Body of pancreas (tissue), 4 donors: ENCODE data around the gene KNCN. TPM values are rescaled to one million over a fixed set of nuclear protein-coding genes. Genes with fewer than 3 reads are reported as not detected.

Experiments
- ATAC-seq: fragments of 150-250 bp; one replicate; pipeline ENCODE4 v1.9.1; 2016
- DNase-seq, 4 donors: peaks; one replicate each; pipeline ENCODE4 v3.0.0-alpha.2; 2019
- H3K27ac ChIP-seq, 4 donors: fragments of 200-600 bp; sonication (generic); 1 replicate in 3 of 4; 2 replicates in 1 of 4; pipeline versions ENCODE4 v1.5.1 to v1.6.1; 2016 to 2019; ENCODE audit warnings: mild to moderate bottlenecking in 1 of 4, mixed read lengths in 1 of 4, moderate library complexity in 1 of 4
- H3K27me3 ChIP-seq, 2 donors: fragments of 200-600 bp; sonication (generic); one replicate each; pipeline ENCODE4 v1.6.0; 2016; ENCODE audit warnings: mild to moderate bottlenecking in 1 of 2
- H3K36me3 ChIP-seq, 2 donors: fragments of 200-600 bp; sonication (generic); replicated peaks in 1 of 2; 2 replicates each; pipeline ENCODE4 v1.5.1; 2016; ENCODE audit warnings: low read depth in 2 of 2; ENCODE audit not compliant: insufficient read depth in 1 of 2
- H3K4me1 ChIP-seq: fragments of 200-600 bp; sonication (generic); one replicate; pipeline ENCODE4 v1.6.0; 2016
- H3K4me3 ChIP-seq, 2 donors: fragments of 200-600 bp; sonication (generic); 1 replicate in 1 of 2; 2 replicates in 1 of 2; pipeline ENCODE4 v1.5.1; 2016 to 2019
- H3K9me3 ChIP-seq, 3 donors: fragments of 200-600 bp; sonication (generic); 1 replicate in 2 of 3; 2 replicates in 1 of 3; pipeline ENCODE4 v1.5.1; 2016
- POLR2A ChIP-seq, 3 donors: fragments of 450-650 bp; IDR thresholded peaks; one replicate each; pipeline ENCODE4 v1.6.1; 2016; ENCODE audit warnings: antibody characterized with exemption in 3 of 3, mild to moderate bottlenecking in 2 of 3
- WGBS, 2 donors: methylation state at CpG; one replicate each; pipeline ENCODE4 v1.1.5; 2017; 5-methylcytosine and 5-hydroxymethylcytosine counted together
- intact Hi-C: fragments of 100-400 bp; cut with DNase I; formaldehyde crosslinking; loops from one replicate; pipeline ENCODE4 v1.15.1; 2023
- total RNA-seq, 2 donors: library from RNA; depleted of rRNA; stranded (reverse); fragments of >200 nt; gene quantifications; one replicate each; pipeline ENCODE4 v1.1.0, GENCODE V29; 2016
- TF ChIP-seq, protein P1 (sequence below), 7 experiments: fragments of 450-650 bp in 4 of 7; fragments of 200-600 bp in 3 of 7; sonication (generic) in 3 of 7; IDR thresholded peaks; one replicate each; pipeline ENCODE4 v1.5.1; 2016 to 2019; ENCODE audit warnings: antibody characterized with exemption in 7 of 7

The KNCN gene
- total RNA-seq, 2 donors from 2014 or later = not detected

DNA sequence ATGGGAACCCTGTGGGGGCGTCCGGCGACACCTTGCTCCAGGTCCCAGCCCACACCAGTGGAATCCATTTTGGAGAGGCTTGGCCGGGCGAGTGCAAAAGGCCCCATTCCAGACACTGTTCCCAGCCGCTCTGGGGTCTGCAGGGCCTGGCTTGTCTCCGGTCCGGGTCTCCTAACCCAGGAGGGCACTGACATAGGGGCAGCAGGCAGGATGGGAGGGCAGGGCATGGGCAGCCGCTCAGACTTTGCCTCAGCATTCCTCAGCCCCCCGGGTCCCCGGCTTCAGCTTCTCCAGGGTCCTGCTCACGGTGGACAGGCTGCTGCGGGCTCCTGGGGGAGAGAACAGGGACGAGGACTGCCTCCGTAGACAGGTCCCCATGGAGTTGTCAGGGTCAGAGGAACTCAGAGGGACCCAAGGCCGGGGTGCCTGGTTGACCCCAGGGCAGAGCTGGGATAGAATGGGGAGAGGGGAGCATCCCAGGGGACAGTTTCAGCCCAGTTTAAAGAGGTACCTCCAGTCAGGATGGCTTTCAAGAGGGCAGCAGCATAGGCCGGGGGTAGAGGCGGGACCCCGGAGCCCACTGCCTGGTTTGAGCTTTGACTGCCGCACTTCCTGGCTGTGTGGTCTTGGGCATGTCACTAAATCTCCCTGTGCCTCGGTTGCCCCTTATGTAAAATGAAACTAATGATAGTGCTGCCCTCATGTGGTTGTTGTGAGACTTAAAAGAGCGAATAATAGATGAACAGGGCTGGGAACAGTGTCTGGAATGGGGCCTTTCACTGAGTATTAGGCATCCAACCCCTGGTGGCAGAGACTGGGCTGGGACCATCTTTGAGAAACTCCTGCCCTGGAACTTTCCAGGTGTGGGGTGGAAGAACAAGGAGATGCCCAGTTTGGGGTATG lies 3.7 kb downstream of the KNCN start:
- H3K4me1 ChIP-seq = no peaks in the 10 kb centered on the region
- WGBS, 2 donors = 63 to 66% methylated on average over 17 to 20 of the region's 22 CpGs
- intact Hi-C loops = no loop called here
- no peak overlapping the region for H3K4me3 ChIP-seq
- peak; percentile 57 for ATAC-seq
- no peak for TF ChIP-seq POLR2A (IDR thresholded peaks at IDR 0.05)
- TF ChIP-seq, protein P1, sequence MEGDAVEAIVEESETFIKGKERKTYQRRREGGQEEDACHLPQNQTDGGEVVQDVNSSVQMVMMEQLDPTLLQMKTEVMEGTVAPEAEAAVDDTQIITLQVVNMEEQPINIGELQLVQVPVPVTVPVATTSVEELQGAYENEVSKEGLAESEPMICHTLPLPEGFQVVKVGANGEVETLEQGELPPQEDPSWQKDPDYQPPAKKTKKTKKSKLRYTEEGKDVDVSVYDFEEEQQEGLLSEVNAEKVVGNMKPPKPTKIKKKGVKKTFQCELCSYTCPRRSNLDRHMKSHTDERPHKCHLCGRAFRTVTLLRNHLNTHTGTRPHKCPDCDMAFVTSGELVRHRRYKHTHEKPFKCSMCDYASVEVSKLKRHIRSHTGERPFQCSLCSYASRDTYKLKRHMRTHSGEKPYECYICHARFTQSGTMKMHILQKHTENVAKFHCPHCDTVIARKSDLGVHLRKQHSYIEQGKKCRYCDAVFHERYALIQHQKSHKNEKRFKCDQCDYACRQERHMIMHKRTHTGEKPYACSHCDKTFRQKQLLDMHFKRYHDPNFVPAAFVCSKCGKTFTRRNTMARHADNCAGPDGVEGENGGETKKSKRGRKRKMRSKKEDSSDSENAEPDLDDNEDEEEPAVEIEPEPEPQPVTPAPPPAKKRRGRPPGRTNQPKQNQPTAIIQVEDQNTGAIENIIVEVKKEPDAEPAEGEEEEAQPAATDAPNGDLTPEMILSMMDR (IDR thresholded peaks at IDR 0.05) = peak; percentile 20 to 54 (median 41)
- no peaks in the 10 kb centered on the region for H3K9me3 ChIP-seq
- H3K36me3 ChIP-seq = no peaks in the 10 kb centered on the region
- H3K27ac ChIP-seq = no peak overlapping the region
- no peaks in the 10 kb centered on the region for H3K27me3 ChIP-seq
- peak in 1 of 4 donors; percentile 29 for DNase-seq

DNA sequence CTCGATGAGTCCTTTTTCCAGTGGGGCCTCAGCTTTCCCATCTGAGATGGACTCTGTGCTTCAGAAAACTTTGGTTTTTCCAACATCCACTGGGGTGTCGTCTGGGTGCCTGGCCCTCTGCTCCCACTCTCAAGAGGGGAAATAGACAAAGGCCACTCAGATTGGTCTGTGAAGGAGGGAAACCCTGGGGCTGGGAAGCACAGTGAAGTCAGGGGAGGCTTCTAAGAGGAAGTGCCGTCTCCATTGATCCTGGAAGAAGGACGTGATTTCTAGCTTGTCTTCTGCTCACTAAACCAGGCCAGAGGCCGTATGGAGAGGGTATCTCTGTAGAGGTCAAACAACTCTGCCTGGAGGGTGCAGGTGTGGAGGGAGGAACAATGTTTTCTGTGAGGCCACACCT lies 5.2 kb downstream of the KNCN start:
- intact Hi-C loops = no loop called here
- 44 to 61% methylated on average over 4 to 5 of the region's 5 CpGs for WGBS, 2 donors
- no peaks in the 10 kb centered on the region for H3K27me3 ChIP-seq
- H3K4me1 ChIP-seq = no peaks in the 10 kb centered on the region
- no peak for TF ChIP-seq POLR2A (IDR thresholded peaks at IDR 0.05)
- TF ChIP-seq, protein P1 (IDR thresholded peaks at IDR 0.05) = no peak
- no peaks in the 10 kb centered on the region for H3K9me3 ChIP-seq
- no peaks in the 10 kb centered on the region for H3K36me3 ChIP-seq
- no peak for ATAC-seq
- H3K4me3 ChIP-seq = no peak overlapping the region
- DNase-seq = no peak
- H3K27ac ChIP-seq = no peak overlapping the region

DNA sequence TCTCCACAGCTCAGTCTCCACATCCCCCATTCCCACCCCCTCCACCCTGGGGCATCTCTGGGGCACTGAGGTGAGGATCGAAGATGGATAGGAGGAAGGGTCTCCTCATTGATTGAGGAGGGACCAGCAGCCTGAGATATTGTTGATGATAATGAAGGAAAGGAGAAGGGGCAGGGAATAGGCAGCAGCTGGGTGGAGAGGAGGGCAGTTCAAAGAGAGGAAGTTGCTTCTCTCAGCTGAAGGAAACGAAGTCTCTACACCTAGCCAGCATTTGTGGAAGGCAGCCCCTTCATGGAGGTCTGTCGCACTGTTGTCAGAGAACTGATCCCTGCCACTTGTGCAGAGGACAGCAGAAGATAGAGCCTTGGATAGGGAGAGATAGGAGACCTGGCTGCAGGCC lies 5.7 kb downstream of the KNCN start:
- Histone ChIP-seq H3K4me3 (no peak overlapping the region), H3K27ac (no peak overlapping the region), H3K9me3 (no peaks in the 10 kb centered on the region), H3K36me3 (no peaks in the 10 kb centered on the region), H3K4me1 (no peaks in the 10 kb centered on the region), H3K27me3 (no peaks in the 10 kb centered on the region)
- 65 to 71% methylated on average over 3 of the region's 3 CpGs for WGBS, 2 donors
- ATAC-seq (no peak), DNase-seq (no peak)
- intact Hi-C loops = no loop called here
- TF ChIP-seq, protein P1 (IDR thresholded peaks at IDR 0.05) = no peak
- no peak for TF ChIP-seq POLR2A (IDR thresholded peaks at IDR 0.05)

DNA sequence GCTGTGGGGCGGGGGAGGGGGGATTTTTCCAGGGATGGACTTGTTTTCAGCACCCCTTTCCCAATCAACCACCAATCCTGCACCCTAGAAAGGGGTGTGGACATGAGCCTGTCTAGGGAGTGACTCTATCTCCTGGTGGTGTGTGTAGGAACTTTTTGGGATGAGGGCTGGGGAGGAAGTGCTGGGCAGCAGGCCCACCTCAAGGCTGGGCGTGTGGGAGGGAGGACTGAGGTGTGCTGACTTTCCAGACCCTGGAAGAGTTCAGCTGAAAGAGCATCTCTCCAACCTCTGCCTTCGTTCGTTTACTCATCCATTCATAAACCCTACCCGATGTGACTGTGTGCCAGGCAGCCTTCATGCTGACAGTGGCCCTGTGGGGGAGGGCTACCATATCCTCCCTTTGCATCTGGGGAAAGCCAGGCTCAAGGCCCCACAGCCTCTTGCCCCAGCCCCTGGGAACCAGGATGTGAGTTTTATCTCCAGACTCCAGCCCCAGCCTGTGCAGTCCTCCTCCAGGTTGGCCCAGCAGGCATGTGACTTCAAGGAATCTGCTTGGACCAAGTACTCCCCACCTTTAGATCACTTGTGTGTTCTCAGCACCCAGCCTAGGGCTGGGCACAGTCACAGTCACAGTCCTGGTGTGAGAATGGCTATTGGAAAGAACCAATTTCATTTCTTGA lies 6.7 kb downstream of the KNCN start:
- H3K9me3 ChIP-seq = no peaks in the 10 kb centered on the region
- intact Hi-C loops = loop anchor here (5.0 kb wide), 1 partner anchor 97 kb away; no protein-coding TSS in a partner anchor
- H3K27ac ChIP-seq = no peak overlapping the region
- no peaks in the 10 kb centered on the region for H3K36me3 ChIP-seq
- H3K27me3 ChIP-seq = no peaks in the 10 kb centered on the region
- WGBS, 2 donors = 61 to 78% methylated on average over 5 of the region's 5 CpGs
- TF ChIP-seq POLR2A (IDR thresholded peaks at IDR 0.05) = no peak
- TF ChIP-seq, protein P1 (IDR thresholded peaks at IDR 0.05) = no peak
- ATAC-seq (no peak), DNase-seq (no peak)
- H3K4me3 ChIP-seq = no peak overlapping the region
- no peaks in the 10 kb centered on the region for H3K4me1 ChIP-seq
